Cardiac septum (tissue), 1 donor: ENCODE data around the gene CREB3L2. TPM values are rescaled to one million over a fixed set of nuclear protein-coding genes. Genes with fewer than 3 reads are reported as not detected.
"Not testable (repeated sequence)": the region's sequence is repeated elsewhere in the genome, so short reads cannot be mapped to it uniquely, and the experiment has no call there.

ENCODE experiments used
- DNase-seq: peaks from one replicate; pipeline ENCODE4 v3.0.0-alpha.2; 2020; ENCODE audit warnings: low spot score
- intact Hi-C: fragments of 100-400 bp; cut with DNase I; formaldehyde crosslinking; loops from one replicate; pipeline ENCODE4 v1.14.0; 2022
- total RNA-seq: library from RNA; stranded (reverse); fragmentation: NEBNext Ultra II Directional; extraction: Animal tissue kit (Norgen Biotek cat#: 25700); gene quantifications from one replicate; pipeline ENCODE4 v1.2.1, GENCODE V29; 2021
- donor health status: DM: no; HTN: no; CAD: no.

Gene CREB3L2
- total RNA-seq, 1 donor from 2014 or later = 30.1 TPM

DNA sequence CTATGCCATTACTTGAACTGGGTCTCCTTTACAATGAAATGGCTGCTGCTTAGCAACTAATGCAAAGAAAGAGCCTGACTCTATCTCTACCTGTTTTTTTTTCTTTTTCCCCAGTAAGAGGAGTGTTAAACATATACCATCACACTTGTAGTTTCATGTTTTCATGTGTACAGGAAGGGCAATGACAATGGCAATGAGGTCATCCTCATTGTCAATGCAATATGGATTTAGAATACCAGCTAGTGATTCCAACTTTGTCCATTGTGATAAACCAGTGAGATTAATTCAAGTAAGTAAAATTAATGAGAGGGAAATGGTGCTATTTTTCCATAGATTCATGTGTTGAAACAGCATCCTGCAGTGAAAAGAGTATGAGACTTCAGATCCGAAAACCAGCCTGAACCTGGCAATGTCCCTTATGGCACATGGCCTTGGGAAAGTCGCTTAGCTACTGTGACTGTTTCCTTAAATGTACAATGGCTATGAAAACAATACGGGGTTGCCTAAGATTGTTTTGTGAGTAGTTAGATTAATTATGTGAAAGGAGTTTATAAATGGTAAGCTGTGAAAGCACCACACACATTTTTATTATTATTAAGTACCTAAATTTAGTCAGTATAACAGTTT, 166.3 kb downstream of the CREB3L2 start:
- intact Hi-C loops = no loop called here
- DNase-seq = no peak

DNA sequence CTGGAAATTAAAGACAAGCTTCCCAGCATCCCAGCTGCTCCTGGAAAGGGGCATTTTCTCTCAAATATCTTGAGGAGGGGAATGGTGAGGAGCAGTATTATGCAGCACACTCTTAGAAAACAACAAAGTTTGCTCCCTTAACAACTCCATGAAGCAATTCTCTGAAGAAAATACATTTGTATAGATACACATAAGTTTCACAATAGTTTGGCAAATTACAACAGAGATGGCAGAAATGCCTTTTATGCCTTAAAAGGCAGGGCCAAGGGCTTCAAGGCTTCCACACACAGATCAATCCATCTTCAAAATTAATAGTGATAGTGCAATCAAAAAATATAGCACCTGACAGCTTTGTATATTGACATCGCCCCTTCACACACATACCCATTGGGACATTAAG, 167.3 kb downstream of the CREB3L2 start:
- DNase-seq = no peak
- intact Hi-C loops = no loop called here

DNA sequence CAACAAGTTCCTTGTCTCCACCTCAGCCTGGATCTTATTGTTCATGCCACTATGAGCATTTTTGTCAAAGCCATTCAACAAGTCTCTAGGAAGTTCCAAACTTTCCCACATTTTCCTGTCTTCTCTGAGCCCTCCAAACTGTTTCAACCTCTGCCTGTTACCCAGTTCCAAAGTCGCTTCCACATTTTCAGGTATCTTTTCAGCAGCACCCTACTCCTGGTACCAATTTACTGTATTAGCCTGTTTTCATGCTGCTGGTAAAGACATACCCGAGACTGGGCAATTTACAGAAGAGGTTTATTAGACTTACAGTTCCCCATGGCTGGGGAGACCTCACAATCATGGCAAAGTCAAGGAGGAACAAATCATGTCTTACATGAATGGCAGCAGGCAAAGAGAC, 168.9 kb downstream of the CREB3L2 start:
- intact Hi-C loops, DNase-seq: not testable (repeated sequence)

DNA sequence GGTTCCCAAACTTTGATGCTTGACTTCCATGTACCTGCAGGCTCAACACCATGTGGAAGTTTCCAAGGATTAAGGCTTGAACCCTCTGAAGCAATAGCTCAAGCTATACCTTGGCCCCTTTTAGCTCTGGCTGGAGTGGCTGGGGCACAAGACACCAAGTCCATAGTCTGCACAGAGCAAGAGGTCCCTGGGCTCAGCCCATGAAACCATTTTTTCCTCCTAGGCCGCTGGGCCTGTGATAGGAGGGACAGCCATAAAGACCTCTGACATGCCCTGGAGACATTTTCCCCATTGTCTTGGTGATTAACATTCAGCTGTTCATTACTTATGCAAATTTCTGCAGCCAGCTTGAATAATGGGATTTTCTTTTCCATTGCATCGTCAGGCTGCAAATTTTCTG, 169.5 kb downstream of the CREB3L2 start:
- intact Hi-C loops = no loop called here
- DNase-seq = no peak

DNA sequence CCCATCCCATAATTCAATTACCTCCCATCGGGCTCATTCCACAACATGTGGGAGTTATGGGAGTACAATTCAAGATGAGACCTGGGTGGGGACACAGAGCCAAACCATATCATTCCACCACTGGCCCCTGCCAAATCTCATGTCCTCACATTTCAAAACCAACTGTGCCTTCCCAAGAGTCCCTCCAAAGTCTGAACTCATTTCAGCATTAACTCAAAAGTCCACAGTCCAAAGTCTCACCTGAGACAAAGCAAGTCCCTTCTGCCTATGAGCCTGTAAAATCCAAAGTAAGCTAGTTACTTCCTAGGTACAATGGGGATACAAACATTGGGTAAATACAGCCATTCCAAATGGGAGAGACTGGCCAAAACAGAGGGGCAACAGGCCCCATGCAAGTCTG, 170.3 kb downstream of the CREB3L2 start:
- intact Hi-C loops, DNase-seq: not testable (repeated sequence)

DNA sequence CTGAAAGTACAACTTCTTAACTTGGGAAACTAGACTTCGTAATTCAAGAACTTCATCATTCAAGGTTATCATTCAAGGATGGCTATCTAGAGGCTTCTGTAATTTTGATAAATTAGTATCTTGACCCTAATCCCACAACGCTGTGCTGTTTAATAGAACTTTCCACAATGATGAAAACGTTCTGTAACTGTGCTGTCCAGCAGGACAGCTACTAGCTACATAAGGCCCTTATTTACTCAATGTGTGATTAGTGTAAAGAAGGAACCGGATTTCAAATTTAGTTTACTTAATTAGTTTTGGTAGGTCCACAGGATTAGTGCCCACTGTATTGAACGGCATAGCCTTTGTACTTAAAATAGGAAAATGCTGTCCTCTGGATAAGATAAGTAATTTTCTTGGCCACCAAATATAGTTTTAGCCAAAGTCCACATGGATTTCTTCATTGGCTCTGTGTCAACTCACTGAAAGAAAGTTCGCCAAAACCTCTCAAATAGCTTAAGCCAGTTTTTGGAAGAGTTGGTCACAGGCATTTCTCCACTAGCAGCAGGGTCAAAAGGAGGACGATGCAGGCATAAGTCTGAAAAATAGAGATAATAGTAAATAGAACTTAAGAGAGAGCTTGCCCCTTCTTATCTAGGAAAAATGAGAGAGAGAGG, 172.4 kb downstream of the CREB3L2 start:
- no peak for DNase-seq
- intact Hi-C loops = no loop called here

DNA sequence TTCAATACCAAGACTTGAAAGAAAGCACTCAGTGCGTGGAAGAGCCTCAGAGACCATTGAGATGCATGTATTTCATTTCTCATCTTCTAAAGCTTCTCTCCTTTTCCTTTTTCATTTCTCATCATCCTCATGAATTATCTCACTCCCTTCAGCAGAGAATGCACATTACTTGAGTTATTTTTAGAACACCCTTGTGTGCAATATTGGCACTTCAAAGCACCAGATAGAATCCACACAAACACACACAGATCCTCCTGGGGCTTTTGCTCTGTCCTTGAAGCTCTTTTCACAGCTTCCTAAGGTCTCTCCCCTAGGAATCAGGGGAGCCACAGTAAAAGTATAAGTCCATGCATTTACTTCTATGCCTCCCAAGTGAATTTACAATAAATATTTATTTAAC, 173.4 kb downstream of the CREB3L2 start:
- intact Hi-C loops = no loop called here
- no peak for DNase-seq

DNA sequence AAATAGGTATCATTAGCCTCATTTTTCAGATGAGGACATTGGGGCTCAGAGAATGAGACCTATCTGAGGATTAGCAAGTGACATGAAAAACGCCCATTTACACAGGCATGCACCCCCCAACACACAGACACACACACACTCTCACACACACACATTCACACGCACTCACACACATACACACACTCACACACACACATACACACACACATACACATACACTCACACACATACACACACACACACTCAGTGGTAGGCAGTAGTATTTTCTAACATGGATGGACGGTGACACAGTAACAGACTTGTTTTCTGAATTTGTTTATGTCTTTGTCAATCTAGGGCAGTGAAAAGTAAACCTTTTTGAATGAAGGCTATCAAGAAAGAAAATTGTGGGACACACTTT, 176.4 kb downstream of the CREB3L2 start:
- DNase-seq = no peak
- intact Hi-C loops = no loop called here

Other genes starting within 250 kb of the CREB3L2 start
- 7.5 TPM for gene DGKI, start 155.1 kb downstream of the CREB3L2 start, total RNA-seq
- not detected for gene AKR1D1, start 74.4 kb upstream of the CREB3L2 start, total RNA-seq